Activated CD8-positive, alpha-beta memory T cell treated with anti-CD3 and anti-CD28 coated beads, Interleukin-2, amount 50 U/mL, for 1 hour (primary cell): ENCODE results near the gene MAP6.
"Not testable (repeated sequence)": the region's sequence is repeated elsewhere in the genome, so short reads cannot be mapped to it uniquely, and the experiment has no call there.

ENCODE experiments used
- DNase-seq: peaks from one replicate; pipeline ENCODE4 v3.0.0-alpha.2; 2020; ENCODE audit errors: extremely low read depth

MAP6 gene

DNA sequence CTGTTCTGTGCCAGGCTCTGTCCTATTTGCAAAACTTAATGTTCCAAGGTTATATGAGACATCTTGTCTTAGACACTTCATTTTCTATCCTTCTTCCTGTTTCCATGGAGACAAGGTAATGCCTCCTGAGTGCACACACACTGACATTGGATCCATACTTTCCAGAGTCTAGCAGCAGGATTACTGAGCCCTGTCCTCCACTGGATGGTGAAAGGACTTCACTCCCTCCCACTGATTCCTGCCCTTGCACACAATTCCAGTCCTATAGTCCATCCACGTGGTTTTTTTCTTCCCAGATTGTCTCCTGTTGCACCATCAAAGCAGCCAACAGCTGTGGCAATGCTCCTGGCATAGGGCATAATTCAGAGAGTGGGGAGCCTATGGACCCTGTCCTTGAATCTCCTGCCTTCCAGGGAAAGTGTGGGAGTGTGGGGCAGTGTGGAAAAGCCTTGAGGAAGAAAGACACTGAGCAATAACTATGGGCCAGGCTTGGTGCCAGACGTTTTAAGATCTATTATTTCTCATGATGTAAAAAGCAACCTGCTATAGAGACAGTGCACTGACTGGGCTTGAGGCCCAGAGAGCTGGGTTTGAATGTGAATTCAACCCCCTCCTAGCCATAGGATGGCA is 75.4 kb downstream of the MAP6 start:
- DNase-seq: no peak

DNA sequence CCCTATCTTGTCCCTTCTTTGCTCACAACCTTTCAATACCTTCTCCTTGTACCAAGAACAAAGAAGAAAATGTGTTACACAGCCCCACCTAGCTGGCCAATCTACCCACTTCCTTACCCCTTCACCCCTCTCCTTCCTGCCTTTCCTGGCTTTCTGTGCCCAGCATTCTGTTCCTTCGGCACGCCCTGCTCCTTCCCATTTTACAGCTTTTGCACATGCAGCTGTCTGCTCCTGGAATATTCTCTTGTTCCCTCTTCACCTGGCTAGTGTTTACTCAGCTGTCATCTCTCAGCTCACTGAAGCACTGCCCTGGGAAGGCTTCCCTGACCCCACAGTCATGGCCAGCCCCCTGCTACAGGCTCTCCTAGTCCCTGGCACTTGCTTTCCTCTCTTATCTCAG is 76.1 kb downstream of the MAP6 start:
- DNase-seq: no peak

DNA sequence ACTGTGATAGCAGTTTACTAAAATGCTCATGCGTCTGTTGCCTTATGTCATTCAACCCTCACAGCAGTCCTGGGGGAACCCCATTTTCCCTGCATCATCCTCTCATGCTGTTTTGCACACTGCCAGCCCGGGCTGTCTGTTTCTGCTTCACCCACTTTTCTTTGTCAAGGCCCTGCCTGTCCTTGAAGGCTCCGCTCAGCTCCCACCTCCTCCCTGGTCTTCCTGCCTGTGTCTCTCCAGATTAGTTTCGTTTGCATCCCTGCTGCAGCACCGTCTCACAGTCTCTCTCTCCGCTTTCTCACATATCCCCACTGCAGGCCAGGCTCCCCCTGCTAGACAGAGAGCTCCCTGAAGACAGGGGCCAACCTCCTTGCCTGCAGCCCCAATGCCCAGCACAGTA is 76.9 kb downstream of the MAP6 start:
- no peak for DNase-seq

DNA sequence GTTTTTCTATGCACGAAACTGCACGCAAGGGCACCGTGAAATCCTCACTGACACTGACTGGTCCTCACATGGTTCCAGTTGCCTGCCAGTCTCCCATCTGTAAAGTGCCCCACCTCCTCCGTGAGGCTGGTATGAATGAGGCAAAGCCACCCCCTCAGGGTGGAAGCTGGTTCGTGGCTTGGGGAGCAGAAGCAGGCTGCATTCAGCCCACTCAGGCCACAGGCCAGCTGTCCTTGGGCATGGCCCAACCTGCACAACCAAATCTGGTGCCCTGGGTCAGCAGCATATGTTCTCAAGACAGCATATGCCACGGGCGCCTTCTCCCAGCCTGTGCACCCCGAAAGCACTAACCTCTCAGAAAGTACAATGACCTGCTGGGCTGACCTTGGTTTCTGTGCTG is 77.5 kb downstream of the MAP6 start:
- no peak for DNase-seq

DNA sequence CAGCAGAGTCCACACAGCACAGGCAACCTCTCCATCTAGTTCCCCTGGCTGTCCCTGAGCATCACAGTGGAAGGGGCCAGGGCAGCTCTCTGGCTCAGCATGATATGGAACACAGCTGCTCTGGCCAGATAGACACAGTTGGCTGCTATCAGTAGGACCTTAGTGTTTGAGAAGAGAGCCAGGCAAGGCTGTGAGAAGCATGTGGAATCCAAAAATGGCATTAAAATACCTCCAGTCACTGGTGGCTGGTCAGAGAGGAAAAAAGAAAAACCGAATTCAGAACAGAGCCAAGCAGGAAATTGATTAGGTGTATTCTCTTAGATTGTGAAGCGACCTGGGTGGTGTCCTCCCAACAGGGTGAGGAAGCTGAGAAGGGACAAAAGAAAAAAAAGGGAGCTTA is 78.9 kb downstream of the MAP6 start:
- no peak for DNase-seq

DNA sequence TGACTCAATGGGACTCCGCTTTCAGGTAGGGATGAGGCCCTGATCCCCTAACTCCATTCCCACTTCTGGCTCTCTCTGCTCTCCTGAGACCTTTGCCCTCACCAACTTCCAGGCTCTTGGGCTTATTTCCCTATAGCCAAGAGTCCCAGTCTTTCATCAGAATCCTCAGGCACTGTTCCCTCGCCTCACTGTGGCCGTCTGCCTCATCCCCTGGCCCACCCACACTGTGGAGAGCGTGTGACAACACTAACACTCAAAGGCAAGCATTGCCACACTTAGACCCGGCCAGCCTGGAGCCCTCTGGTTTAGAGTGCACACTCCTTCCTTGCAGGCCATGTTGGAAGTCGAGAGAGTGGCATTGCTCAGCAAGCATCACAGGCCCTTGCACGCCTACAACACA is 79.8 kb downstream of the MAP6 start:
- DNase-seq: no peak

DNA sequence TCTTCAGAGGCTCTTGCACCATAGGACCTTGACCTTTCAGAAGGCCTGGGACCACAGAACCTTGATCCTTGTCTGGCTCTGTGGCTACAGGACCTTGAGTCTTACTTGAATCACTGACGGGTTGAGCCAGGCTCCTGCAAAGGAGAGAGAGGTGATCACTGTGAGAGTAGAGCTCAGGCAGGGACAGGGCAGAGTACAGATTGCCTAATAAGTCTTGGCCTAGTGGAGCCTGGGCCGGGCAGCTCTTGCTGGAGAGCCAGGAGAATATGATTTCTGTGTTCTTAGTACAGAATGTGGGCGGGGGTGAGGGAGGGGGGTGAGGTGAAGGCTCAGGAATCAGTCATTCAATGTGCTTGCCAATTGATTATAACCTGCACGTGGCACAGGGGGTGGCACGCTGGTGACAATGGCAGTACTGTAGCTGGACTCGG is 80.8 kb downstream of the MAP6 start:
- no peak for DNase-seq

DNA sequence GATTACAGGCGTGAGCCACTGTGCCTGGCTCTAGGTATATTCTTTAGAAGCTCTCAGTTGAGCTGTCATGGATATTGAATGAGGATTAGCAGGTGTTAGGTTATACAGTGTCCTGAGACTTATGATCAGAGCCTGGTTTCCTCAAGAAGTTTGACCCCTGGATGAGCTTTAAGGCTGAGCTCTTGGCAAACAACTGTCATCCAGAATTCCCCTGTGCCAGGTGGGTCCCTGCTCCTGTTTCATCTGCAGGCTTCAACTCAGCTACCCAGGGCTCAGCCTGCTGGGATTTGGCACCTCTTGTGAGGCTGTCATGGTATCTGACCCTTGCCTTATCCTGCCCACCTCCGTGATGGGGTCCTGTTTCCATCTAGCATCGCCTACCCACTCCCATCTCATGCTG is 82.4 kb downstream of the MAP6 start:
- no peak for DNase-seq

DNA sequence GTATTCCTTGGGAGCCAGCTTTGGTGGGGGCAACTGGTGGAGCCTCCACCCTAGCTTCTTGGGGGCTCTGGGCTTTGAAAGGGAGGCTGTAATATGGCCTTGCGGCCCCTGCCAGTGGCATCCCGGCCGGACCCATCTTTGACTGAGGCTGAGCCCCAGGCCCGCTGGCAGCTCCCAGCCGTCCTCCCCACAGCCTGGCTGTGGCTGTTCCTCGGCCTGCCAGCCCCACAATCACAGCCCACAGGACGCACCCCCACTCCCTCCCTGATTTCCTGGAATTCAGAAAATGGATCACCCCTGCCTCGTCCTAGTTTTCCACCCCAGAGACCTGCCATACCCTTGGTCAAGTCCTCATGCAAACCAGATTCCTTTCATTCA is 83.6 kb downstream of the MAP6 start:
- no peak for DNase-seq

DNA sequence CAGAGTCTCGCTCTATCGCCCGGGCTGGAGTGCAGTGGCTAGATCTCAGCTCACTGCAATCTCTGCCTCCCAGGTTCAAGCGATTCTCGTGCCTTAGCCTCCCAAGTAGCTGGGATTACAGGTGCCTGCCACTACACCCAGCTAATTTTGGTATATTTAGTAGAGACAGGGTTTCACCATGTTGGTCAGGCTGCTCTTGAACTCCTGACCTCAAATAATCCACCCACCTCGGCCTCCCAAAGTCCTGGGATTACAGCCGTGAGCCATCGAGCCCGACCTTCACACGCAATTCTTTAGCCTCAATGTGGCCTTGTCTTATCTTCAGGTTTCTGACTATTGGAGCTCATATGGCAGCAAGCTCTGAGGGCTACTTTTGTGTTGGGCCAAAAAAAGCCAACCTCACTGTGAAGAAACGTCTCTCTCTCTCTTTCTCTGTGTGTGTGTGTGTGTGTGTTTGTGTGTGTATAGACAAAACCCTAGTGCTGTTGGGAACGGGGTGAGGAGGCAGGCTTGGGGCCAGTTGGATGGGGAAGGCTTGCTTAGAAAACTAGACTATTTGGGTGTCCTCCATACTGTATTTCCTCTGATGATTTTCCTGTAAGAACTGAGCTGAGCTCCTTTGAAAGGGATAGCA is 84.1 kb downstream of the MAP6 start:
- DNase-seq: not testable (repeated sequence)

DNA sequence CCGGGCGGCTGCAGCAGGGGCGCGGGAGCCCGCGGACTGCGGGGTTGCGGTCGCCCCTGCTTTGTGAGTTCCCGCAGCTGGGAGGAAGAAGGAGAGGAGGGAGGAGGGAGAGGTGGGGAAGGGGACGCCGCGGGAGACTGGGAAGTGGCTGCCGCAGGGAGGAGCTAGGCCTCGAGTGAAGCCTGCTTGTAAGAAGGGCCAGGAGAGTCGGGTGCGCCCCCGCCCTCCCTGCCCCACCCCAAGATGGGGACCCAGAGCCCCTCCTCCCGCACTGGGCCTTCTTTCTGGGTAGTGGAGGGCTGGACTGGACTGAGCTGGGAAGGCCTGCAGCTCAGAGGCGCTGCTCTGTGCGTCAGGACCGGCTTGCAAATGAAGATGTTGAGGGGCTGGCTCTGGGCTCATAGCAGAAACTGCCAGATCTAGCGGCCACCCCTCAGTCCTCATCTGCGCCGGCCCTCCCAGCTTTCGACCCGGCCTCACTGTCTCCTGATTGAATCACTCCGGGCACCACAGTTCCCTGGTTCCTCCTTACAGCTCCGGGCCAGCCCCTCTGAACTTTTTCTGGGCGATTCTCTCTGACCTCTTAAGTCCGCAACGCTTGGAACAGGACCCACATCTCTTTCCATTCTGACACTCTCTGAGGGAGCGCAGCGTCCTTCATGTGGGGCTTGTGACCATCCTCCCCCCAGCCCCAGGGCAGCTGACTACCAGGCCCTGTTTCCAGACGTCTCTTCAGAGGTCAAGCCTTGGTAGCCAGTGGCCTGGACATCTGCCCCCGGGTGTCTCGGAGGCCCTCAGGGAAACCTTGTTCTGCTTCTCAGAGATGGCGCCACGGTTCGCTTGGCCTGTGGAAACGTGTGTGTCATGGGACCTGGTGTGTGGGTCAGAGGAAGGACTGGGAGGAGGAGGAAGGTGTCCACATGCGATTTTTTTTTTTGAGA is 84.8 kb downstream of the MAP6 start:
- DNase-seq: no peak

DNA sequence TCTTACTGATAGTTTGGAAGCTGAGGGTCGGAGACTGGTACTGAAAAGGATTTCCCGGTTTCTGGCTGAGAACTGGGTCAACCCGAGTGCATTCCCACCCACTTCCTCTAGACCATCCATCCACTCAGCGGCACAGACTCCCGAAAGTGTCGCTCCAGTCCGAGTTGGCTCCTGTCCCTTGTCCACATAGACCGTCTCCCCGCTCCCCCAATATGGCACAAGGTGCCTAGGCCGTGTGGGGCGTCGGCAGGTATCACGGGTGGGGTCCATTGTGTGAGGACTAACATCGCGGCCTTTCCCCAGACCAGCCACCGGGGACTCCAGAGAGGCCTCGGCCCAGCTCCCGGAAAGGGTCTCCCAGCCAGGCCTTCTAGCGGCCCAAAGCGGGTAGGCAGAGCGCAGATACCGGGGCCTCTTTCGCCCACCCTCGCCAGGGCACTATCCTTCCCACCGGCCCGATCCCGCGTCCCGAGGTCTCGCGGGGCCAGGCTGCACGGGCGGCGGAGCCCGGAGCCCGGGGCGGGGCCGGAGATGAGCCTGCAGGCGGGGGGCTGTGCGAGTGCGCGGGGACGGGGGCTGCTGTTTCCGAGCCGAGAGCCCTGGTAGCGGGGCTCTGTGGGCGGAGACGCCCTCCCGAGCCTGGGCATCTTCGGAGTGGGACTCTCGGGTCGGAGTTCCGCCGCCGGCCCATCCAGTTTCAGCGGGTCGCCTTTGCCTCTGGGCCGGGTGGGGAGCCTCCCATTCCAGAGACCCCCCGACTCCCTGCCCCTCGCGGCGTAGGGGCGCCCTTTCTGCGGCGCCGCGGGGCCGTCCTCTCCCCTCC is 85.7 kb downstream of the MAP6 start:
- no peak for DNase-seq

DNA sequence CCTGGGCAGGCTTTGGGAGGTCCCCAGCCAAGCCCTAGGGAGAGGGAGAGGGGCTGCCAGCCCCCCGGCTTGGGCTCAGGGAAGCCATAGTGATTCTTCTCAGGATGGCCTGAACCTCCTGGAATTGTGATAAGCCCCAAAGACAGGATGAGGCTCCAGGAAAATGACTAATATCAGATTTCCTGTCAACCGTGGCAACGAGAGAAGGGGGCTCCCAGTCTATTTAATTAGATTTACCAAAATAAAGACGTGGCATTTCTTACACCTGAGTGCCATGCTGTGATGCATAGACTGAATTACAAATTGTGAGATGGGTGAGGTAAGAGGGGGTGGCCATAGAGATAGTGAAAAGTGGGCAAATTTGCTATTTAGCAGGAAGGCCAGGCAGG is 86.3 kb downstream of the MAP6 start:
- no peak for DNase-seq

DNA sequence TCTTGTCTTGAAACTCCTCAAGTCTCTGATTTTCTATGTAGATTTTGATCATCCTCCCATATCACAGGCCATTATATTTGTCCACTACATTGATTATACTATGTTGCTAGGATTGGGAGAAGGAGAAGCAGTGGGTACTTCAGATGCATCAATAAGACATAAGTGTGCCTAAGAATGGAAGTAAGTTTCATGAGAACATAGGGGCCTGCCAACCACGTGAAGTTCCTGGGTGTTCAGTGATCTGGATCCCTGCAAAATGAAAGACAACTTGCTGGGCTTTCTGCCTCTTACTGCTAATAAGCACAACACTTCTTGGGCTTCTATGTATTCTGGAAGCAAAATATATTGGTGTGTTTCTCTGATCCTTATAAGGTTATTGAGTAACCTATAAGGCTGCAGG is 89.0 kb downstream of the MAP6 start:
- DNase-seq: no peak

DNA sequence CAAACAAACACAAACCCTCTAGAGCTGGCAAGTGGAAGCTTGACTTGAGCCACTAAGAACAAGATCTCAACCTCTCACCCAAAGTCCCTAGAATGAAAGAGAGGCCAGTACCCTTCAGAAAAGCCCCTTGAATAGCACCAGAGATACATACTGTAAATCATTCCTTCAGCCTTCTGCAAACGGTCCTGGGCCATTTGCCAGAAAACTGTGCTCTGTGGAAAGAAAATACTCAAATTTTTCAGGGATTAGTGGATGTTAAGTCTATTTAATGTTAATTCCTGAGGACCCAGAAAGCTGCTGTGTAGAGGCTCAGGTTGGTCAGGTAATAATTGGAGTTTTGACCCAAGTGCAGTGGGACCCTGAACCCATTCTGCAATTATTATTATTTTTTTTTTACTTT is 89.9 kb downstream of the MAP6 start:
- no peak for DNase-seq

DNA sequence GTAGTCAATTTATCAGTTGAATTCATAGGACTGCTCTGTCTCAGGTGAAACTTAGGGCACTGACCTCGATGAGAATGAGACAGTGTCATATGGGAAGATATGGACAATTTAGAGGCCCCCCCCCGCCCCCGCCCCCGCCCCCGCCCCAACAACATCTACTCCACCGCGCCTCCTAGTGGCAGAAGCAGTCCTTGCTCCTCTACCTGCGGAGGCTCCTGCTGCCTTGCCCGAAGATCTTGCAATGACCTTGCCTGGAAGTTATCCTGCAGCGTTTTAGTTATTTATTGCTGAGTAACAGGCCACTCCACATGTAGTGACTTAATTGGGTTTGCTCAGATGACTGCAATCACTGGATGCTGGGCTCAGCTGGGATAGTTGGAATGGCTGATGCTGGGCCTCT is 91.6 kb downstream of the MAP6 start:
- no peak for DNase-seq

DNA sequence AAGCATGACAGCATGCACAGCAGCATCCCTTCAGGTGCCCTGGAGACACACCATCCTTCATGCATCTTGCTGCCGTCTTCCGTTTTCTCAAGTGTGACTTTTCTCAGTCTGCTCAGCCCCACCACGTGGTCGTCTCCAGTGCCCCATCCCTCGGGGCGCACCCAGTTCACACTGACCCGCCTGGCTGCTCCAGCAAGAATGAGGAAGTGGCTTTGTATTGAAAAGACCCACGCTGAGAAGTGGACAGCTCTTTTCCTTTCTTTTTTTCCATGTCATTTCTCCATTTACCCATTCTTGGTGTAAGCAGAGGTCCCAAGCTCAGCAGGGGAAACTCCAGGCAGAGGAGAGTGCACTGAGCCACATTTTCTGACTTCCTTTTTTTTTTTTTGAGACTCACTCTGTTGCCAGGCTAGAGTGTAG is 92.3 kb downstream of the MAP6 start:
- no peak for DNase-seq

DNA sequence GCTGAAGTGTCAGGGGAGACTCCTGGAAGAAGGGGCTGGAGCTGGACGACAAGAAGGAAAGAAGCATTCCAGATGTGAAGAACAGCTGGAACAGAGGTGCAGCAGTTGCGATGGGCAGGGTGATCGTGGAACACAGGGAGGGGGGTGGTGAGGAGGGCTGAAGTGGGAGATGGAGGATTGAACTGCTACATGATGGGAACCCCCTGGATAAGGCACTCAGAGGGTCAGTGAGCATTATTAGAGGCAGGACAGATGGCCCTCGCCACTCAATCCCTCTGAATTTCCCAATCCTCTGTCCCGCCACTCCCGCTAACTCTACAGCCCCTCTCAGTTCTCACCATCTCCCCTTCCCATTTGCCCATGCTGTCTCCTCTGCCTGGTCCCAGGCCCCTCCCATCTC is 92.8 kb downstream of the MAP6 start:
- no peak for DNase-seq

DNA sequence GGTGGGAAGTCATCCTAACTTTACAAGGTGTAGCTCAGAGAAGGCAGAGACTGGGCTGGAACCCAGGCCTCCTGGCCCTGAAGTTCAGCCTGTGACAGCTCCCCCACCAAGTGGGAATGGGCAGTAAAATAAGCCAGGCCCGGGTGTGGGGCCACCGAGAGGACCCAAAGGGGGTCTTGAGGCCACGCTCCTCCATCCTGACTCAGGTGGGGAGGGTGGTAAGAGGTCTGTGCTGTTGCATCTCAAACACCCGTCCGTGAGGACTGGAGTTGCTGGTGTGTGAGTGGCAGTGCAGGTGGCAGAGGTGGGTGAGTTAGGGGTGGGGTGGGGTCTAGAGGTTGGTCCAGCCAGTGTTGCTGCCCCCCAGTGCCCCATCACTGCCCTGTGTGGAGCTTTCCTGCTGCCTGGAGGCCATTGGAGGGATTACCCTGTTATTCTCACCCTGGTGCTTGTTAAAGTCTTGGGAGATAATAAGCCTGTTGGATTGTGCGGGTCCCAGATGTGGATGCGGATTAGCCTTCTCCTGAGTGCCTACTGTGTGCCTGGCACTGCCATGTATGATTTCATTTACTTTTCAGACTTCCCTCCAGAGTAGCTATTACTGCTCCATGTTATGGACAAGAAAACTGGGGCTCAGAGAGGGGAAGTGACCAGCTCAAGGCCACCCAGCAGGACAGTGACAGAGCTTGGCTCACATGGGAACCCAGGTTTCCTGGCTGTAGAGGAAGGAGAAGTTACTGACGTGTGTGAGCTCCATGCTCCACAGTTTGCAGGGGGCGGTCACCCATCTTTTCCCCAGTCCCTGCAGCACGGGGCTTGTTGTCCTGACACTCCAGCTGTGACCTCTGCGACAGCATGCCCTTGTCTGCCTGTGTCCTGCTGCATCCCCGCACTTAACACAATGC is 93.9 kb downstream of the MAP6 start:
- no peak for DNase-seq

DNA sequence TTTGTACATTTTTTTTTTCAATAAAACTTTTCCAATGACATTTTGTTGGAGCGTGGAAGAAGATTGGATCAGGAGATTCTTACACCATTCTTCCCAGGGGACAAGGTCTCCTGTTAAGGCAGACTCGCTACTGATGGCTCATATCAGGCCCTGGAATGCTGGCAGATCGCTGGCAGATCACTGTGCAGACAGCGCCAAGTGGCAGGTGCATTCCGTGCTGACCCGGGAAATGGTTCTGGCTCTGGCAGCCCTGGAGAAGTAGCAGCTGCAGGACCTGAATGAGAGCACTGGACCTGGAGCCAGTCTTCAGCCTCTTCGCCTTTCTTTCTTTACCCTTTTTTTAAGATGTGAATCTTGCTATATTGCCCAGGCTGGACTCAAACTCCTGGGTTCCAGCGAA is 96.1 kb downstream of the MAP6 start:
- DNase-seq: no peak

DNA sequence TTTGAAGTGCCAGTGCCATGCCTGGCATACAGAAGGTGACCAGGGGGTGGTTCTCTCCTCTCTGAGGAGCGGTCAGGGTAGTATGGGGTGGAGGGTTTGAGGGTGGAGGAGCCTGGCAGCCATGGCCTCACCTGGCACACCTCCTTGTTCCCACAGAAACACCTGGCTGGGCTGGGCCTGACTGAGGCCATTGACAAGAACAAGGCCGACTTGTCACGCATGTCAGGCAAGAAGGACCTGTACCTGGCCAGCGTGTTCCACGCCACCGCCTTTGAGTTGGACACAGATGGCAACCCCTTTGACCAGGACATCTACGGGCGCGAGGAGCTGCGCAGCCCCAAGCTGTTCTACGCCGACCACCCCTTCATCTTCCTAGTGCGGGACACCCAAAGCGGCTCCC is 97.2 kb downstream of the MAP6 start:
- no peak for DNase-seq
